ENCODE results near the gene TRIP13. TPM values are rescaled to one million over a fixed set of nuclear protein-coding genes. Genes with fewer than 3 reads are reported as not detected.
"Not testable (repeated sequence)": the region's sequence is repeated elsewhere in the genome, so short reads cannot be mapped to it uniquely, and the experiment has no call there.

Gene TRIP13
- total and polyA plus RNA-seq, 5 donors: 0.25 to 0.94 (median 0.54) TPM

- intact Hi-C loops (cut with DNase I); DNase-seq; H3K9me3 ChIP-seq (ENCODE audit: control insufficient read depth, low read length); H3K4me3 ChIP-seq (ENCODE audit: low read length); H3K27ac ChIP-seq (ENCODE audit: low read length); ATAC-seq; H3K4me1 ChIP-seq (ENCODE audit: control insufficient read depth, insufficient read depth, low read length); H3K27me3 ChIP-seq (ENCODE audit: control insufficient read depth, insufficient read depth): not testable (repeated sequence)
These were observed 41.3 kb downstream of the TRIP13 start for GRCh38 chr5:933951-934350.

- H3K27me3 ChIP-seq (ENCODE audit: control insufficient read depth, insufficient read depth); ATAC-seq; intact Hi-C loops (cut with DNase I); DNase-seq; H3K4me3 ChIP-seq (ENCODE audit: low read length); H3K9me3 ChIP-seq (ENCODE audit: control insufficient read depth, low read length); H3K4me1 ChIP-seq (ENCODE audit: control insufficient read depth, insufficient read depth, low read length); H3K27ac ChIP-seq (ENCODE audit: low read length): not testable (repeated sequence)
- 83% methylated on average over 3 of the region's 3 CpGs for WGBS
These were observed 41.8 kb downstream of the TRIP13 start for GRCh38 chr5:934381-934967.

GRCh38 chr5:935510-936084 is 42.9 kb downstream of the TRIP13 start:
- intact Hi-C loops (cut with DNase I): no loop called here
- ATAC-seq: no peak
- DNase-seq: no peak
- H3K9me3 ChIP-seq (ENCODE audit: control insufficient read depth, low read length): peaks cover 1% of the 10 kb centered on the region
- no peaks in the 10 kb centered on the region for H3K27me3 ChIP-seq (ENCODE audit: control insufficient read depth, insufficient read depth)
- H3K4me3 ChIP-seq (ENCODE audit: low read length): no peak overlapping the region
- H3K27ac ChIP-seq (ENCODE audit: low read length): no peak overlapping the region
- WGBS: 81% methylated on average over 5 of the region's 5 CpGs
- H3K4me1 ChIP-seq (ENCODE audit: control insufficient read depth, insufficient read depth, low read length): peaks cover 2% of the 10 kb centered on the region

- no peak for ATAC-seq
- 85% methylated on average over 19 of the region's 19 CpGs for WGBS
- H3K27me3 ChIP-seq (ENCODE audit: control insufficient read depth, insufficient read depth): no peaks in the 10 kb centered on the region
- peak in 1 of 3 donors; percentile 29 for DNase-seq
- H3K4me3 ChIP-seq (ENCODE audit: low read length): no peak overlapping the region
- H3K27ac ChIP-seq (ENCODE audit: low read length): no peak overlapping the region
- intact Hi-C loops (cut with DNase I): no loop called here
- H3K4me1 ChIP-seq (ENCODE audit: control insufficient read depth, insufficient read depth, low read length): peaks cover 2% of the 10 kb centered on the region
- H3K9me3 ChIP-seq (ENCODE audit: control insufficient read depth, low read length): no peaks in the 10 kb centered on the region
These were observed 43.8 kb downstream of the TRIP13 start for GRCh38 chr5:936149-937144.

- Histone ChIP-seq H3K9me3 (ENCODE audit: control insufficient read depth, low read length) (no peaks in the 10 kb centered on the region), H3K4me1 (ENCODE audit: control insufficient read depth, insufficient read depth, low read length) (peaks cover under 1% of the 10 kb centered on the region), H3K4me3 (ENCODE audit: low read length) (no peak overlapping the region), H3K27me3 (ENCODE audit: control insufficient read depth, insufficient read depth) (no peaks in the 10 kb centered on the region), H3K27ac (ENCODE audit: low read length) (no peak overlapping the region)
- intact Hi-C loops (cut with DNase I): no loop called here
- ATAC-seq: no peak
- 82% methylated on average over 14 of the region's 14 CpGs for WGBS
- peak in 1 of 3 donors; percentile 36 for DNase-seq
These were observed 44.7 kb downstream of the TRIP13 start for GRCh38 chr5:937151-937924.

GRCh38 chr5:939368-939767 is 46.7 kb downstream of the TRIP13 start:
- intact Hi-C loops (cut with DNase I): no loop called here
- DNase-seq (no peak), ATAC-seq (no peak)
- no peaks in the 10 kb centered on the region for H3K4me1 ChIP-seq (ENCODE audit: control insufficient read depth, insufficient read depth, low read length)
- no peak overlapping the region for H3K27ac ChIP-seq (ENCODE audit: low read length)
- 85% methylated on average over 7 of the region's 7 CpGs for WGBS
- no peak overlapping the region for H3K4me3 ChIP-seq (ENCODE audit: low read length)
- H3K27me3 ChIP-seq (ENCODE audit: control insufficient read depth, insufficient read depth): no peaks in the 10 kb centered on the region
- no peaks in the 10 kb centered on the region for H3K9me3 ChIP-seq (ENCODE audit: control insufficient read depth, low read length)

- WGBS: 88% methylated on average over 2 of the region's 2 CpGs
- not testable (repeated sequence) for H3K9me3 ChIP-seq (ENCODE audit: control insufficient read depth, low read length); H3K27me3 ChIP-seq (ENCODE audit: control insufficient read depth, insufficient read depth)
These were observed 48.1 kb downstream of the TRIP13 start for GRCh38 chr5:940741-941140.

GRCh38 chr5:943201-943917 is 50.7 kb downstream of the TRIP13 start:
- 79% methylated on average over 11 of the region's 11 CpGs for WGBS

More at GRCh38 chr5:940741-941140, 48.1 kb downstream of the TRIP13 start:
- intact Hi-C loops (cut with DNase I); H3K27ac ChIP-seq (ENCODE audit: low read length); H3K4me1 ChIP-seq (ENCODE audit: control insufficient read depth, insufficient read depth, low read length); DNase-seq; H3K4me3 ChIP-seq (ENCODE audit: low read length); ATAC-seq: not testable (repeated sequence)

GRCh38 chr5:943918-944620 is 51.4 kb downstream of the TRIP13 start:
- no peaks in the 10 kb centered on the region for H3K4me1 ChIP-seq (ENCODE audit: control insufficient read depth, insufficient read depth, low read length)
- ATAC-seq: no peak
- H3K27ac ChIP-seq (ENCODE audit: low read length): no peak overlapping the region
- H3K9me3 ChIP-seq (ENCODE audit: control insufficient read depth, low read length): no peaks in the 10 kb centered on the region
- H3K4me3 ChIP-seq (ENCODE audit: low read length): no peak overlapping the region
- 59% methylated on average over 7 of the region's 7 CpGs for WGBS
- intact Hi-C loops (cut with DNase I): no loop called here
- no peaks in the 10 kb centered on the region for H3K27me3 ChIP-seq (ENCODE audit: control insufficient read depth, insufficient read depth)
- peak in 2 of 3 donors; percentile 36 to 40 for DNase-seq

More at GRCh38 chr5:943201-943917, 50.7 kb downstream of the TRIP13 start:
- Histone ChIP-seq H3K9me3 (ENCODE audit: control insufficient read depth, low read length) (no peaks in the 10 kb centered on the region), H3K4me3 (ENCODE audit: low read length) (no peak overlapping the region), H3K27me3 (ENCODE audit: control insufficient read depth, insufficient read depth) (no peaks in the 10 kb centered on the region), H3K4me1 (ENCODE audit: control insufficient read depth, insufficient read depth, low read length) (no peaks in the 10 kb centered on the region), H3K27ac (ENCODE audit: low read length) (no peak overlapping the region)
- ATAC-seq (no peak), DNase-seq (peak in 1 of 3 donors; percentile 29)
- intact Hi-C loops (cut with DNase I): no loop called here

- ATAC-seq (no peak), DNase-seq (no peak)
- H3K4me3 ChIP-seq (ENCODE audit: low read length): no peak overlapping the region
- no peaks in the 10 kb centered on the region for H3K27me3 ChIP-seq (ENCODE audit: control insufficient read depth, insufficient read depth)
- H3K4me1 ChIP-seq (ENCODE audit: control insufficient read depth, insufficient read depth, low read length): no peaks in the 10 kb centered on the region
- no peaks in the 10 kb centered on the region for H3K9me3 ChIP-seq (ENCODE audit: control insufficient read depth, low read length)
- 92% methylated on average over 6 of the region's 6 CpGs for WGBS
- no peak overlapping the region for H3K27ac ChIP-seq (ENCODE audit: low read length)
- intact Hi-C loops (cut with DNase I): no loop called here
These were observed 51.9 kb downstream of the TRIP13 start for GRCh38 chr5:944621-944927.
